GM12801 (cell line): ENCODE results near the gene DNAJC4.

Experiments used
- CTCF ChIP-seq: IDR thresholded peaks from one replicate; pipeline ENCODE4 v1.5.1; 2011; ENCODE audit warnings: control low read depth; ENCODE audit not compliant: insufficient read length; ENCODE audit errors: extremely low read depth

DNAJC4 gene

DNA sequence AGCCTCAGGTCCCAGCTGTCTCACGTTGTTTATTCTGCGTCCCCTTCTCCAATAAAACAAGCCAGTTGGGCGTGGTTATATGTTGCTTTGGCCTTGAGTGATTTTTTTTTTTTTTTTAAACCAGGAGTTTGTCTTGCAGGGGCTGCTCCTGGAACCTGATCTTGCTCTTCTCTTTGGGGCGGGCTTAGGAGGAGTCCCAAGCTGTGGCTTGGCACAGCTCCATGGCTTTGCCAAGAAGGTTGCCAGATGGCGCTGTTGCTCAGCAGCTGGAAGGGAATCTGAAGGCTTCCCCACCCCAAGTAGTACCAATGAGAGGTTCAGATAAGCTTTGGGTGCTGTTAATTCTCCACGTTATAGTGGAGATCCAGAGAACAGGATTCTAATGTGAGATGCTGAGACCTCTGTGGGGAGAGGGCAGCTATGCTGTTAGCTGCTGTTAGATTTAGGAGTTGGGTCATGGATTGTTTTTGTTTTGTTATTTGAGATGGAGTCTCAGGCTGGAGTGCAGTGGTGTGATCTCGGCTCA is 25.8 kb upstream of the DNAJC4 start:
- TF ChIP-seq CTCF, result no peak

DNA sequence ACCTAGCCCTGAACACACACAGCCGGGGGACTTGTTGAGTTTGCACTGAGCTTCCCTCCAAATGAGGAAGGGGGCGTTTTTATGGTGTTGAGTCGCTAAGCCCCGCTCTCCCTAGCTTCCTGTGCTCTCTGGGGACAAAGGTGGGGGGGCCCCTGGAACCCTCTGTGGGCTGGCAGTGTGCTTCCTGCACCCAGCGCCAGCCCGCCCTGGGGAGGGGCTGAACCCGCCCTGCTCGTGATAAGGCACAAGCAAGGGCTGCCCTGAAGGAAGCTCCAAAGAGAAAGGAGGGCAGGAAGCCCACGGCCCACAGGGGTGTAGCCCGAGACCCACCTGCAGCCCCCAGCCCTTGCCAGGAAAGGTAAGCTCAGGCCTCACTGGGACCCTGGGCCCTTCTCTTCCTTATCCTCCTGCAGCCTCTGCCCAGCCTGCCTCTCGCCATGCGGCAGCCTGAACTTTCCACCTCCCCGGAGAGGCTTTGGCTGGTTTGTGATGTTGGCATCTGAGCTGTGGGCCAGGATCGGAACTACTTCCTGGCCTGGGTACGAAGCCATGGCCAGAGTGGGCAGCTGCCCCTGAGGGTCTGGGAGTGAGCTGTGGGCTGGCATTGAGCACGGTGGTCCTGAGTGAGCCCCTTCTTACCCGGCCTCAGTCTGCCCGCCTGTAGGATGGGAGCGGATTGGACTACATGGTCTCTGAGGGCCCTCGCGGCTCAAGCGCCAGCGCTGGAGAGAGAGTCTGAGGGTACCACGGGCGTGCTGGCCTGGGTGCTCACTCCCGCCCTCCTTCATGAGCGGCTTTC is 23.7 kb upstream of the DNAJC4 start, which contains the start of gene FERMT3:
FERMT3 (plus strand) TSS at position 265 of the 799 bp plus-strand sequence. CDS start 644 bp downstream, outside the sequence.
- no peak for TF ChIP-seq CTCF

DNA sequence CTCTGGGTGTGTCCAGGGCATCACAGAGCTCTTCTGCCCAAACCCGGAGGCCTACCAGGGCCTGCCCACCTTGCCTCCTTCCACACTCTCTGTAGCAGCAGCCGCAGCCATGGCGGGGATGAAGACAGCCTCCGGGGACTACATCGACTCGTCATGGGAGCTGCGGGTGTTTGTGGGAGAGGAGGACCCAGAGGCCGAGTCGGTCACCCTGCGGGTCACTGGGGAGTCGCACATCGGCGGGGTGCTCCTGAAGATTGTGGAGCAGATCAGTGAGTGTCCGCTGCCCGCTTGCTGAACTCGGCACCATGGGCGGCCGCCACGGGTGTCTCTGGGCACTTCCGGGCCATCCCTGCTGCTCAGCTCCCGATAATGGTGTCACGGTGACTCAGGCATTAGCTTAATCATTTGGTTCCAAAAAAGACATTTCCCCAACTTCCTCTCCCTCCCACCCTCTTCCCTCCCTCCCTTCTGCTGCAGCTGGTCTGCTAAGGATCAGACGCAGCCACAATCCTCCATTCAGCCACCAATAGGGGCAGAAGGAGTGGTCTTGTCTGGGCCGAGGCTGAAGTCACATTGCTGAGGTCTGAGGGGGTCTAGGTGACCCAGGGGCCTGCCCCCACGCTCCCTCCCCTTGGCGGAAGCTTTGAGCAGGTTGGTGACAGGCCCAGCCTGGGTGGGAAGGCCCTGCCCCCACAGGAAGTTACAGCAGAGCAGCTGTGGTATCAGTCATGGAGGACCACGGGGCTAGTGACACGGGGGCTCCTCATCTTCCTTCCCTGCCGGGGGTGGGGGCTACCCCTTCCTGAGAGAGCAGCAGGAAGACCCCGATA is 22.9 kb upstream of the DNAJC4 start:
- TF ChIP-seq CTCF, result no peak

- TF ChIP-seq CTCF, result no peak
These were observed 22.1 kb upstream of the DNAJC4 start for GRCh38 chr11:64208086-64208795.

GRCh38 chr11:64208796-64209562 is 21.4 kb upstream of the DNAJC4 start:
- TF ChIP-seq CTCF, result no peak

DNA sequence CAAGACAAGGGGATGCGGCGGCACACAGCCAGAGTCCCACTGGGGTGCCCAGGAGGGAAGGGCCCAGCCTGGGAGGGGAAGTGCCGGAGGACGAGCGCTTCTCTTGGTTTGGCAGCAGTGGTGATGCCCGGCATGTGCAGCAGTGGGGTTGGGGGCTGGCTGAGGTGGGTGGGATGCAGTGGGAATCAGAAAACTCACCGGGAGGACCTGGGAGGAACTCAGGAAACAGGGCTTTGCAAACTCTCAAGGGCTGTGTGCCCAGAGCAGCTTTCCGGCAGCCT is 20.8 kb upstream of the DNAJC4 start:
- TF ChIP-seq CTCF, result no peak
